ENCODE results near the gene XPNPEP1.

DNA sequence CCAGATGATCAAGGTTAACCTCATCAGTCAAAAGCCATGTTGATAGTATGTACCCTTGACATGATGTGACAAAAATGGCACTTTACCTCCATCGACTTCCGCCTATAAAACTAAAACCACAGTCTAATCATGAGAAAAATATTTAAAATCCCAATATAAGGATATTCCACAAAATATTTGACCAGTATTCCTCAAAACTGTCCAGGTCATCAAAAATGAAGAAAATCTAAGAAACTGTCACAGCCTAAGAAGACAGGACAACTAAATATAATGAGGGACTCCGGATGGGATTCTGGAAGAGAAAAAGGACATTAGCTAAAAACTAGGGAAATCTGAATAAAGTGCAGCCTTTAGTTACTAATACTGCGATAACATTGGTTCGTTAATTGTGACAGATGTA is 67.6 kb downstream of the XPNPEP1 start:
- TF ChIP-seq GATA3 (IDR thresholded peaks at IDR 0.05; ENCODE audit: low read depth, low read length) (no peak), GATA2 (IDR thresholded peaks at IDR 0.05; ENCODE audit: low read depth, low read length) (no peak)
